Skeletal muscle cell (primary cell): ENCODE data around the gene TWSG1.
A peak's percentile ranks its signal among the peaks of the same experiment; 100 is the strongest.

Experiments
- DNase-seq: peaks from one replicate; pipeline ENCODE4 v3.0.0-alpha.2; 2010; ENCODE audit warnings: low read depth
- H3K4me3 ChIP-seq: 2 replicates; pipeline ENCODE4 v1.5.1; 2011; ENCODE audit warnings: low read depth, mild to moderate bottlenecking, control low read depth, low read length, moderate library complexity

TWSG1 gene

GRCh38 chr18:9334329-9334972 lies at the start of gene TWSG1:
Gene TWSG1 (plus strand): TSS chr18:9334773. CDS start chr18:9337230, 2,457 bp downstream.
- DNase-seq, result peak; percentile 86
- H3K4me3 ChIP-seq, result peak within 1 kb of the TSS; percentile 70

- no peak overlapping the region for H3K4me3 ChIP-seq
- no peak for DNase-seq
Observed at GRCh38 chr18:9285604-9286003, 49.0 kb upstream of the TWSG1 start.

- no peak overlapping the region for H3K4me3 ChIP-seq
- no peak for DNase-seq
Observed at GRCh38 chr18:9287036-9287435, 47.5 kb upstream of the TWSG1 start.

GRCh38 chr18:9289698-9290097 lies 44.9 kb upstream of the TWSG1 start:
- DNase-seq, result no peak
- no peak overlapping the region for H3K4me3 ChIP-seq

GRCh38 chr18:9290156-9290555 lies 44.4 kb upstream of the TWSG1 start:
- peak; percentile 16 for DNase-seq
- no peak overlapping the region for H3K4me3 ChIP-seq

GRCh38 chr18:9292047-9292446 lies 42.5 kb upstream of the TWSG1 start:
- no peak overlapping the region for H3K4me3 ChIP-seq
- DNase-seq, result no peak

- H3K4me3 ChIP-seq, result no peak overlapping the region
- DNase-seq, result no peak
Observed at GRCh38 chr18:9293948-9294347, 40.6 kb upstream of the TWSG1 start.

GRCh38 chr18:9296233-9297006 lies 38.2 kb upstream of the TWSG1 start:
- no peak for DNase-seq
- no peak overlapping the region for H3K4me3 ChIP-seq

GRCh38 chr18:9297007-9297393 lies 37.6 kb upstream of the TWSG1 start:
- no peak overlapping the region for H3K4me3 ChIP-seq
- no peak for DNase-seq

- no peak overlapping the region for H3K4me3 ChIP-seq
Observed at GRCh38 chr18:9304388-9305070, 30.0 kb upstream of the TWSG1 start.

GRCh38 chr18:9319333-9319732 lies 15.2 kb upstream of the TWSG1 start:
- DNase-seq, result no peak
- H3K4me3 ChIP-seq, result no peak overlapping the region

More at GRCh38 chr18:9304388-9305070, 30.0 kb upstream of the TWSG1 start:
- no peak for DNase-seq

GRCh38 chr18:9321017-9321452 lies 13.5 kb upstream of the TWSG1 start:
- no peak for DNase-seq
- H3K4me3 ChIP-seq, result no peak overlapping the region

GRCh38 chr18:9321736-9322135 lies 12.8 kb upstream of the TWSG1 start:
- no peak for DNase-seq
- H3K4me3 ChIP-seq, result no peak overlapping the region

- no peak for DNase-seq
- H3K4me3 ChIP-seq, result no peak overlapping the region
Observed at GRCh38 chr18:9322744-9323143, 11.8 kb upstream of the TWSG1 start.

GRCh38 chr18:9323750-9324445 lies 10.7 kb upstream of the TWSG1 start:
- no peak overlapping the region for H3K4me3 ChIP-seq
- DNase-seq, result peak; percentile 21

GRCh38 chr18:9325716-9326115 lies 8.9 kb upstream of the TWSG1 start:
- DNase-seq, result no peak
- no peak overlapping the region for H3K4me3 ChIP-seq

GRCh38 chr18:9328776-9329175 lies 5.8 kb upstream of the TWSG1 start:
- no peak overlapping the region for H3K4me3 ChIP-seq
- DNase-seq, result no peak

- DNase-seq, result no peak
- H3K4me3 ChIP-seq, result no peak overlapping the region
Observed at GRCh38 chr18:9329471-9329870, 5.1 kb upstream of the TWSG1 start.

GRCh38 chr18:9330419-9330818 lies 4.2 kb upstream of the TWSG1 start:
- no peak for DNase-seq
- no peak overlapping the region for H3K4me3 ChIP-seq
